Mucosa of descending colon (tissue), 3 donors: ENCODE data around the gene SPECC1L. TPM values are rescaled to one million over a fixed set of nuclear protein-coding genes. Genes with fewer than 3 reads are reported as not detected.
A peak's percentile ranks its signal among the peaks of the same experiment; 100 is the strongest.

Experiments used
- ATAC-seq: fragments of 200-7000 bp; cut with Tn5 transposase; one replicate; pipeline ENCODE4 v1.9.1; 2020; ENCODE audit warnings: mild to moderate bottlenecking, moderate library complexity
- DNase-seq, 3 donors: peaks; one replicate each; pipeline ENCODE4 v3.0.0-alpha.2; 2020
- H3K36me3 ChIP-seq: fragments of 200-600 bp; one replicate; pipeline ENCODE4 v1.8.0; 2021; ENCODE audit warnings: low read depth, mild to moderate bottlenecking
- H3K4me1 ChIP-seq: fragments of 200-600 bp; one replicate; pipeline ENCODE4 v1.8.0; 2021; ENCODE audit warnings: low read depth, mild to moderate bottlenecking
- H3K4me3 ChIP-seq: fragments of 200-600 bp; one replicate; pipeline ENCODE4 v1.8.0; 2021; ENCODE audit warnings: mild to moderate bottlenecking
- H3K9me3 ChIP-seq: fragments of 200-600 bp; one replicate; pipeline ENCODE4 v1.8.0; 2021; ENCODE audit warnings: mild to moderate bottlenecking
- intact Hi-C, 2 donors: fragments of 100-400 bp; cut with DNase I in 1 of 2; cut with micrococcal nuclease in 1 of 2; formaldehyde crosslinking; loops; one replicate each; pipeline versions ENCODE4 v1.11.0 to v1.11.1; 2022; cut with DNase I, micrococcal nuclease
- total RNA-seq, 3 donors: library from RNA; stranded (reverse); fragmentation: NEBNext Ultra II Directional in 2 of 3; extraction: Animal tissue kit (Norgen Biotek cat#: 25700) in 2 of 3; gene quantifications; one replicate each; pipeline versions ENCODE4 v1.2.1 to v1.2.4, GENCODE V29; 2021 to 2023
- TF ChIP-seq, protein P1 (sequence below): fragments of 200-600 bp; IDR thresholded peaks from one replicate; pipeline ENCODE4 v1.8.0; 2022; ENCODE audit warnings: antibody characterized with exemption, mild to moderate bottlenecking
- donor health status: DM: no; HTN: no; CAD: no; lungs with moderate emphysema.
- donor health status: DM: no; HTN: no; CAD: no.
- donor health status: DM: no; HTN: yes; CAD: no.

SPECC1L gene
- total RNA-seq, 3 donors from 2014 or later, result 78.7 to 116 (median 105) TPM

DNA sequence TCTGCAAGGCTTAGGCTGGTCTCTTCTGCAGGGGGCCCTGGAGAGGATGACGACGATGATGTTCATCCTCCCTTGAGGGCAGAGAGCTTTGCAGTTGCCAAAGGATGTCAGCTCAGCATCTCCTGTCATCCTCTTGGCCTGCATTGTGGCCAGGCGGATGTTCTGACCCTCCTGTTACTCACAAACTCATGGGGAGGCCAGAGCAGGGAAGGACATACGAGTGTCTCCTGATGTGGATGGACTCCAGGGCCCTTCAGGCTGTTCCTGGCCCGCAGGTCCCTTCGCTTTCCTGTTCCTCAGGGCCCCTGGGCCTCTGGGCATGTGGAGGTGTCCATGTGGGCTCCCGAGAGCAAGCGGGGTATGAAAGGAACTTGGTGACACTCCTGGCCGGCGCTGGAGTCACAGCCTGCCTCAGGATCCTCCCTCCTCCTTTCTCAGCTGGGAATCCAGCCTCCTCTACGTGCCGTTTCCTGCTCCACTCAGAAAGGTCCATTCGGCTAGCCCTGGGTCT, 165.3 kb downstream of the SPECC1L start:
- intact Hi-C loops, result no loop called here
- TF ChIP-seq, protein P1, sequence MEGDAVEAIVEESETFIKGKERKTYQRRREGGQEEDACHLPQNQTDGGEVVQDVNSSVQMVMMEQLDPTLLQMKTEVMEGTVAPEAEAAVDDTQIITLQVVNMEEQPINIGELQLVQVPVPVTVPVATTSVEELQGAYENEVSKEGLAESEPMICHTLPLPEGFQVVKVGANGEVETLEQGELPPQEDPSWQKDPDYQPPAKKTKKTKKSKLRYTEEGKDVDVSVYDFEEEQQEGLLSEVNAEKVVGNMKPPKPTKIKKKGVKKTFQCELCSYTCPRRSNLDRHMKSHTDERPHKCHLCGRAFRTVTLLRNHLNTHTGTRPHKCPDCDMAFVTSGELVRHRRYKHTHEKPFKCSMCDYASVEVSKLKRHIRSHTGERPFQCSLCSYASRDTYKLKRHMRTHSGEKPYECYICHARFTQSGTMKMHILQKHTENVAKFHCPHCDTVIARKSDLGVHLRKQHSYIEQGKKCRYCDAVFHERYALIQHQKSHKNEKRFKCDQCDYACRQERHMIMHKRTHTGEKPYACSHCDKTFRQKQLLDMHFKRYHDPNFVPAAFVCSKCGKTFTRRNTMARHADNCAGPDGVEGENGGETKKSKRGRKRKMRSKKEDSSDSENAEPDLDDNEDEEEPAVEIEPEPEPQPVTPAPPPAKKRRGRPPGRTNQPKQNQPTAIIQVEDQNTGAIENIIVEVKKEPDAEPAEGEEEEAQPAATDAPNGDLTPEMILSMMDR, result no peak
- Histone ChIP-seq H3K4me1 (peaks cover 36% of the 10 kb centered on the region), H3K9me3 (no peaks in the 10 kb centered on the region), H3K4me3 (no peak overlapping the region), H3K36me3 (no peaks in the 10 kb centered on the region)
- no peak for DNase-seq
- no peak for ATAC-seq

- Histone ChIP-seq H3K36me3 (no peaks in the 10 kb centered on the region), H3K4me3 (no peak overlapping the region), H3K4me1 (peaks cover 36% of the 10 kb centered on the region), H3K9me3 (no peaks in the 10 kb centered on the region)
- no peak for DNase-seq
- TF ChIP-seq, protein P1, result no peak
- no peak for ATAC-seq
- intact Hi-C loops, result no loop called here
These were observed 165.9 kb downstream of the SPECC1L start for GRCh38 chr22:24436553-24436952.

GRCh38 chr22:24437091-24437490, 166.5 kb downstream of the SPECC1L start:
- TF ChIP-seq, protein P1, result no peak
- DNase-seq (no peak), ATAC-seq (no peak)
- H3K36me3 ChIP-seq, result no peaks in the 10 kb centered on the region
- intact Hi-C loops, result no loop called here
- H3K4me3 ChIP-seq, result no peak overlapping the region
- no peaks in the 10 kb centered on the region for H3K9me3 ChIP-seq
- H3K4me1 ChIP-seq, result peaks cover 32% of the 10 kb centered on the region

- Histone ChIP-seq H3K36me3 (no peaks in the 10 kb centered on the region), H3K4me1 (peaks cover 25% of the 10 kb centered on the region), H3K4me3 (no peak overlapping the region), H3K9me3 (no peaks in the 10 kb centered on the region)
- TF ChIP-seq, protein P1, result no peak
- DNase-seq (no peak), ATAC-seq (peak; percentile 11)
- intact Hi-C loops, result no loop called here
These were observed 167.2 kb downstream of the SPECC1L start for GRCh38 chr22:24437741-24438328.

GRCh38 chr22:24440270-24440717, 169.7 kb downstream of the SPECC1L start:
- intact Hi-C loops, result no loop called here
- H3K36me3 ChIP-seq, result no peaks in the 10 kb centered on the region
- ATAC-seq (no peak), DNase-seq (no peak)
- TF ChIP-seq, protein P1, result no peak
- no peaks in the 10 kb centered on the region for H3K9me3 ChIP-seq
- H3K4me3 ChIP-seq, result no peak overlapping the region
- H3K4me1 ChIP-seq, result peaks cover under 1% of the 10 kb centered on the region
